ENCODE measurements around the gene CACNA2D3.

CACNA2D3 gene

DNA sequence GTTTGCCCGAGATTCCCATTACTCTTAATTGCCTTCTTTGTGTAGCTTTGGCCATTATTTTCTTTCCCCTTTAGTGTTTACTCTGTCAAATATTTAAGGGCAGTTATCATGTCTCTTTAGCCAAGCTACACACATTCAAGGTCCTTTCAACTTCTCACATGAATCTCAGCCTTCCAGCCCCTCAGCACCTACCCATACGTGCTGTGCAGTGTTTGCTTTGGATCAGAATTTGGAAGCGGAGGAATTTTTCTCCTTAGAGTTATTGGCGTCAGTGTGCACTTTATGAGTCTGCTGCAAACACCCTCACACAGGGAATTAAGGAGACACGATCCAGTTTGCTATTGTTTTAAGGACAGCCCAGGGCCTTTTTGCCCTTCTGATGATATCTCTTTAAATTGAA is 231.6 kb downstream of the CACNA2D3 start:
- no peaks in the 10 kb centered on the region for H3K9me3 ChIP-seq (ENCODE audit: control insufficient read depth, insufficient read depth, low read length)
- H3K4me3 ChIP-seq (ENCODE audit: low read depth, low read length) = no peak overlapping the region
- H3K4me1 ChIP-seq (ENCODE audit: control insufficient read depth, insufficient read depth, low read length) = peaks cover 9% of the 10 kb centered on the region; the same call in 1 of the 2 replicates
- no peak overlapping the region for H3K9ac ChIP-seq (ENCODE audit: low read depth, low read length)
- no peaks in the 10 kb centered on the region for H3K27me3 ChIP-seq (ENCODE audit: control insufficient read depth, insufficient read depth, low read length)
- no peak overlapping the region for H3K27ac ChIP-seq (ENCODE audit: low read depth, low read length)
- H3K36me3 ChIP-seq (ENCODE audit: control insufficient read depth, insufficient read depth, low read length) = no peaks in the 10 kb centered on the region

- no peak overlapping the region for H3K27ac ChIP-seq (ENCODE audit: low read depth, low read length)
- H3K4me1 ChIP-seq (ENCODE audit: control insufficient read depth, insufficient read depth, low read length) = peaks cover 9% of the 10 kb centered on the region; the same call in 1 of the 2 replicates
- no peaks in the 10 kb centered on the region for H3K27me3 ChIP-seq (ENCODE audit: control insufficient read depth, insufficient read depth, low read length)
- no peak overlapping the region for H3K9ac ChIP-seq (ENCODE audit: low read depth, low read length)
- H3K9me3 ChIP-seq (ENCODE audit: control insufficient read depth, insufficient read depth, low read length) = no peaks in the 10 kb centered on the region
- no peaks in the 10 kb centered on the region for H3K36me3 ChIP-seq (ENCODE audit: control insufficient read depth, insufficient read depth, low read length)
- no peak overlapping the region for H3K4me3 ChIP-seq (ENCODE audit: low read depth, low read length)
Measured at GRCh38 chr3:54355800-54356199, 233.4 kb downstream of the CACNA2D3 start.

DNA sequence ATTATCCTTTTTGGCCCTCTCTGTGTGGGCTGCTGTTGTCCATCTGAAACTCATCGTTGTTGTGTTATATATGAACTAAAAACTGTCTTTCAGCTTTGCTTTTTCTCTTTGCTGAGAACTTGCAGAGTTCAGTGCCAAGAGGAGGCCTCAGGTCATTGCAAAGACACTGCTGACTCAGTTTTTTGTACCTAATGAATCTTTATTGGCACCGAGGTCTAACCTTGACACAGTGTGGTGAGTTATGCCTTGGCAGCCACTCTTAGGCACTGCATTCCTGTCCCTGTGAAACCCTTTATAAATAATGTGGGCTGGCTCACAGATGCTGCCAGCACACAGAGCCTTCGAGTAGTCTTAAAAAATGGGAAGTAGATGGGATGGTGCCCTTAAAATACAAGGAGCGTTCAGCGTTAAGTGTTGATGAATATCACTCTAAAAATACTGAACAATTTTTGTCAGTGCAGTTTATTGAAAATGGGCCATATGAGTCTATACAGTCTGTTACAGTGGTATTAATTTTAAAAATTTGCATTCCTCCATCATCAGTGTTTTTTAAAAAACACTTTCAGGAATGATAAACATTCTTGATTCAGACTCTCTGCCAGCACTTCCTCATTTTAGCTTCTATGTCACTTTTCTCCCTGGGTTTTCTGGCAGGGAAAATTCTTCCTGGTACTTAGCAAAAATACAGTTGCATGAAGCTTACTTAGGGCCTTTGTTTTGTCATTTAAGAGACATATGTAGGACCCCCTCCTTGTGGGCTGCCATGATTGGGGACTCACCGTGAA is 234.1 kb downstream of the CACNA2D3 start:
- Histone ChIP-seq H3K4me1 (ENCODE audit: control insufficient read depth, insufficient read depth, low read length) (peaks cover 9% of the 10 kb centered on the region; the same call in 1 of the 2 replicates), H3K36me3 (ENCODE audit: control insufficient read depth, insufficient read depth, low read length) (no peaks in the 10 kb centered on the region), H3K27me3 (ENCODE audit: control insufficient read depth, insufficient read depth, low read length) (no peaks in the 10 kb centered on the region), H3K9ac (ENCODE audit: low read depth, low read length) (no peak overlapping the region), H3K9me3 (ENCODE audit: control insufficient read depth, insufficient read depth, low read length) (no peaks in the 10 kb centered on the region), H3K4me3 (ENCODE audit: low read depth, low read length) (no peak overlapping the region), H3K27ac (ENCODE audit: low read depth, low read length) (no peak overlapping the region)

DNA sequence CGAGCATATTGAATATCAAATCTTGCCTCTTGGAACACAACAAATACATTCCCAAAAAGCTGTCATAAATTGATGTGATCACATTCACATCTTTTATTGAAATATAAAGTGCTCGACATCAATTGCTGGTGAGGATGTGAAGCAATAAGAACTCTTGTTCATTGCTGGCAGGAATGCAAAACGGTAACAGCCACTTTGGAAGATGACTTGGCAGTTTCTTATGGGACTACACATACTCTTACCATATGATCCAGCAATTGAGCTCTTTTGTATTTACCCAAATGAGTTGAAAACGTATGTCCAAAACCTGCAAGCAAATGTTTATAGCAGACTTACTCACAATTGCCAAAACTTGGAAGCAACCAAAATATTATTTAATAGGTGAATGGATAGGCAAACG is 234.9 kb downstream of the CACNA2D3 start:
- no peaks in the 10 kb centered on the region for H3K9me3 ChIP-seq (ENCODE audit: control insufficient read depth, insufficient read depth, low read length)
- no peak overlapping the region for H3K27ac ChIP-seq (ENCODE audit: low read depth, low read length)
- no peak overlapping the region for H3K9ac ChIP-seq (ENCODE audit: low read depth, low read length)
- H3K36me3 ChIP-seq (ENCODE audit: control insufficient read depth, insufficient read depth, low read length) = no peaks in the 10 kb centered on the region
- H3K4me3 ChIP-seq (ENCODE audit: low read depth, low read length) = no peak overlapping the region
- H3K27me3 ChIP-seq (ENCODE audit: control insufficient read depth, insufficient read depth, low read length) = no peaks in the 10 kb centered on the region
- peaks cover 9% of the 10 kb centered on the region; the same call in 1 of the 2 replicates for H3K4me1 ChIP-seq (ENCODE audit: control insufficient read depth, insufficient read depth, low read length)

- Histone ChIP-seq H3K4me1 (ENCODE audit: control insufficient read depth, insufficient read depth, low read length) (peaks cover 9% of the 10 kb centered on the region; the same call in 1 of the 2 replicates), H3K27me3 (ENCODE audit: control insufficient read depth, insufficient read depth, low read length) (no peaks in the 10 kb centered on the region), H3K36me3 (ENCODE audit: control insufficient read depth, insufficient read depth, low read length) (no peaks in the 10 kb centered on the region), H3K9ac (ENCODE audit: low read depth, low read length) (no peak overlapping the region), H3K27ac (ENCODE audit: low read depth, low read length) (no peak overlapping the region), H3K9me3 (ENCODE audit: control insufficient read depth, insufficient read depth, low read length) (no peaks in the 10 kb centered on the region), H3K4me3 (ENCODE audit: low read depth, low read length) (no peak overlapping the region)
Measured at GRCh38 chr3:54358316-54358715, 236.0 kb downstream of the CACNA2D3 start.

DNA sequence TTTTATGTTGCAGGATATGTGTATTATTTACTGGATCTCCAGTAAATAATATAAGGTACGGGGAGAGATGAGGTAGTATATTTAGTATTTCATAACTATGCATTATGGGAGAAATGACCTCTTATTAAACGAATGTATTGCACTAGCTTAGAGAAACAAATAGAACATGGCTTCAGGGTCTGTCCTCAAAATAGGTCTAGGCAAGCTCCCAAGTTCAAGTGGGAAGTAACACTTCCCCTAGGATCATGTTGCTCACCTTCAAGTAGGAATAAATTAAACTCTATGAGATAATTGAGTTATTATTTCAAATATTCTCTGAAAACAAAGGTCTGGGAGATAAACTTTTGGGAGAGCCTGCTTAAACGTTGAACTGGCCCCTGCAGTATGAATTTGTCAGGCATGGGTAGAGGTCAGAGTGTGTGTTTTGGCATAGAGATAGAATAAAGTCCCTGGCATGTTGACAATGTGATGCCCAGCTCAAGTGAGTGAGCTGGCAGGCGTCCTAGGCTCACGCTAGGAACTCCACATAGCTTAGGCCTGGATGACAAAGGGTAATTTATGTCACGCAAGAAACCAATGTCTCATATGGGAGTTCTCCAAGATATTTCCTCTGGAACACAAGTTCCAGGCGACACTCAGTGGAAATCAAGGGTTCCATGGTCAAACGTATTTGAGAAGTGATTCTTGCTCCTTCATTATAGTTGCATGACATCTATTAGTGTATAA is 236.8 kb downstream of the CACNA2D3 start:
- H3K36me3 ChIP-seq (ENCODE audit: control insufficient read depth, insufficient read depth, low read length) = no peaks in the 10 kb centered on the region
- peaks cover 9% of the 10 kb centered on the region; the same call in 1 of the 2 replicates for H3K4me1 ChIP-seq (ENCODE audit: control insufficient read depth, insufficient read depth, low read length)
- no peak overlapping the region for H3K9ac ChIP-seq (ENCODE audit: low read depth, low read length)
- H3K27ac ChIP-seq (ENCODE audit: low read depth, low read length) = no peak overlapping the region
- H3K4me3 ChIP-seq (ENCODE audit: low read depth, low read length) = no peak overlapping the region
- no peaks in the 10 kb centered on the region for H3K9me3 ChIP-seq (ENCODE audit: control insufficient read depth, insufficient read depth, low read length)
- H3K27me3 ChIP-seq (ENCODE audit: control insufficient read depth, insufficient read depth, low read length) = no peaks in the 10 kb centered on the region

- Histone ChIP-seq H3K27me3 (ENCODE audit: control insufficient read depth, insufficient read depth, low read length) (no peaks in the 10 kb centered on the region), H3K9me3 (ENCODE audit: control insufficient read depth, insufficient read depth, low read length) (no peaks in the 10 kb centered on the region), H3K36me3 (ENCODE audit: control insufficient read depth, insufficient read depth, low read length) (no peaks in the 10 kb centered on the region), H3K4me3 (ENCODE audit: low read depth, low read length) (no peak overlapping the region), H3K4me1 (ENCODE audit: control insufficient read depth, insufficient read depth, low read length) (peaks cover 9% of the 10 kb centered on the region; the same call in 1 of the 2 replicates), H3K27ac (ENCODE audit: low read depth, low read length) (no peak overlapping the region), H3K9ac (ENCODE audit: low read depth, low read length) (no peak overlapping the region)
Measured at GRCh38 chr3:54360320-54360719, 238.0 kb downstream of the CACNA2D3 start.

DNA sequence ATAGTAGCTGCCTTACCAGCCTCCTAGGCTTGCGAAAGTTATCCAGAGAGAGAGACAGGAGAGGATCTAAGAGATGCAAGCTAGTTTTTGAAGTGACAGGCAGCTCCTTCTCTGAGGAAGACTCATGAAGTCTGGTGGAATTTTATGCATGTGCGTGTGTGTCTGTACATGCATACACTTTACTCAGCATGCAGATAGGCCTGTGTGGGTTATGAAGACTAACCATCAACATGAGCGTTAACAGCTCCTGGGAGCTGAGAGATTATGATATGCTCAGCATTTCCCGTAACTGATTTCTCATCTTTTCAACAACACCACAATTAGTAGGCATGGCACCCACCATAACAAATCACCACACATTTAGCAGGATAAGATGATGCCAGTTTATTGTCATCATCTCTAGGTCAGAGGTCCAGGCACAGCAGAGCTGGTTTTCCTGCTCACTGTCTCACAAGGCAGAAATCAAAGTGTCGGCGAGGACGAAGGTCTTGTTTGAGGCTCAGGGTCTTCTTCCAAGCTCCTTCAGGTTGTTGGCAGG is 239.5 kb downstream of the CACNA2D3 start:
- Histone ChIP-seq H3K27ac (ENCODE audit: low read depth, low read length) (no peak overlapping the region), H3K9me3 (ENCODE audit: control insufficient read depth, insufficient read depth, low read length) (no peaks in the 10 kb centered on the region), H3K9ac (ENCODE audit: low read depth, low read length) (no peak overlapping the region), H3K36me3 (ENCODE audit: control insufficient read depth, insufficient read depth, low read length) (no peaks in the 10 kb centered on the region), H3K4me3 (ENCODE audit: low read depth, low read length) (no peak overlapping the region), H3K27me3 (ENCODE audit: control insufficient read depth, insufficient read depth, low read length) (no peaks in the 10 kb centered on the region), H3K4me1 (ENCODE audit: control insufficient read depth, insufficient read depth, low read length) (peaks cover 9% of the 10 kb centered on the region; the same call in 1 of the 2 replicates)

GRCh38 chr3:54366007-54366750 is 243.8 kb downstream of the CACNA2D3 start:
- H3K4me1 ChIP-seq (ENCODE audit: control insufficient read depth, insufficient read depth, low read length) = no peaks in the 10 kb centered on the region
- H3K9ac ChIP-seq (ENCODE audit: low read depth, low read length) = no peak overlapping the region
- no peaks in the 10 kb centered on the region for H3K27me3 ChIP-seq (ENCODE audit: control insufficient read depth, insufficient read depth, low read length)
- H3K4me3 ChIP-seq (ENCODE audit: low read depth, low read length) = no peak overlapping the region
- H3K36me3 ChIP-seq (ENCODE audit: control insufficient read depth, insufficient read depth, low read length) = no peaks in the 10 kb centered on the region
- no peaks in the 10 kb centered on the region for H3K9me3 ChIP-seq (ENCODE audit: control insufficient read depth, insufficient read depth, low read length)
- H3K27ac ChIP-seq (ENCODE audit: low read depth, low read length) = no peak overlapping the region

DNA sequence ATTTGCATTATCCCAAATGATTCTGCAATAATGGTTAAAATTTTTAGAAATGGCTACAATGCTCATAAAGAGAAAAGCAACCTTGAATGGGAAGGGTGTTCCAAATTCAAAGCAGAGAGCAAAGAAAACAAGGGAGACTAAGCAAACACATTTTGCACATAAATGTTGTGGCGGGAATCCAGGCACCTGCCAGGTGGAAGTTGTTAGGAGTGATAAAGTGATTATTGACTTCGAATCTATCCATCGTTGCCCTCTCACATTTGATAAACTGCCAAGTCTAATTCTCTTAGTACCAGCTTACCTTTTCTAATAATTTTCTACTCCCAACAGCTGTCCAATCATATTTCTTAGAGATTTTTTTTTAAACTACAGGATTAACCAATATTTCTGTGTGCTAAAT is 244.5 kb downstream of the CACNA2D3 start:
- Histone ChIP-seq H3K4me3 (ENCODE audit: low read depth, low read length) (no peak overlapping the region), H3K9me3 (ENCODE audit: control insufficient read depth, insufficient read depth, low read length) (no peaks in the 10 kb centered on the region), H3K27me3 (ENCODE audit: control insufficient read depth, insufficient read depth, low read length) (no peaks in the 10 kb centered on the region), H3K4me1 (ENCODE audit: control insufficient read depth, insufficient read depth, low read length) (no peaks in the 10 kb centered on the region), H3K27ac (ENCODE audit: low read depth, low read length) (no peak overlapping the region), H3K36me3 (ENCODE audit: control insufficient read depth, insufficient read depth, low read length) (no peaks in the 10 kb centered on the region), H3K9ac (ENCODE audit: low read depth, low read length) (no peak overlapping the region)
